ENCODE measurements around the gene CCT4. TPM values are rescaled to one million over a fixed set of nuclear protein-coding genes. Genes with fewer than 3 reads are reported as not detected.

The CCT4 gene
- total RNA-seq: 100 to 1,000 TPM in 2 of 4 donors, 10 to 100 TPM in 2; 88.4 to 151 (median 120) TPM

- no peaks in the 10 kb centered on the region for H3K27me3 ChIP-seq
- H3K4me3 ChIP-seq: peak within 1 kb of the TSS; percentile 60 to 72
- intact Hi-C loops (cut with DNase I; ENCODE audit: low total_unique reads): no loop called here
- H3K9me3 ChIP-seq: no peaks in the 10 kb centered on the region
- H3K4me1 ChIP-seq: no peaks in the 10 kb centered on the region
- DNase-seq: peak; percentile 85 to 88
- peak within 1 kb of the TSS; percentile 93 to 98 for H3K27ac ChIP-seq
- TF ChIP-seq CTCF (IDR thresholded peaks at IDR 0.05): peak in 1 of 4 experiments; percentile 48
- peak; percentile 85 to 87 for TF ChIP-seq POLR2A (IDR thresholded peaks at IDR 0.05)
- H3K36me3 ChIP-seq: no peaks in the 10 kb centered on the region
These were observed at the start of gene CCT4 for GRCh38 chr2:61888267-61889055. Gene CCT4, minus strand, starts transcription at chr2:61888656. Its CDS starts 149 bp downstream, at chr2:61888507.

- no peak for TF ChIP-seq POLR2A (IDR thresholded peaks at IDR 0.05)
- no peak for TF ChIP-seq CTCF (IDR thresholded peaks at IDR 0.05)
- Histone ChIP-seq H3K4me1 (peaks cover 0 to 9% of the 10 kb centered on the region in 2 donors), H3K9me3 (no peaks in the 10 kb centered on the region), H3K27me3 (no peaks in the 10 kb centered on the region), H3K36me3 (no peaks in the 10 kb centered on the region), H3K4me3 (no peak overlapping the region), H3K27ac (peak overlapping the region in 1 of 2 donors; percentile 41)
- intact Hi-C loops (cut with DNase I; ENCODE audit: low total_unique reads): no loop called here
- no peak for DNase-seq
These were observed 49.4 kb upstream of the CCT4 start for GRCh38 chr2:61937886-61938285.

DNA sequence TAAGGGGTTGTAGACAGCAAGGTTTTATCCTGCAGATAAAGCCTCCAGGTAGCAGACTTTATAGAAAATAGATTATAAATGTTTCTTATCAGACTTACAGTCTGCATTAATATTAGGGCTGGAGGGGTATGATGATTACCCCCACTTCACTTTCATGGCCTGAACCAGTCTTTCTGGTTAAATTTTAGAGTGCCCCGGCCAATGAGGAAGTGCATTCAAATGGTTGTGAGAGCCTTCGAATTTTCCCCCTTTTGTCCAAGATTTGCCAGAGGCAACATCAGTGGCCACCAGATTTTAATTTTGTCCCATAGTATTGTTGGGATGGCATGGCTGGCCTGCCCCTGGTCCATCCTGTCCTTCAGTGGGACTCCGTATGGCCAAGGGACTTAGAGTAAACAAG, 48.6 kb upstream of the CCT4 start:
- TF ChIP-seq CTCF (IDR thresholded peaks at IDR 0.05) (no peak), POLR2A (IDR thresholded peaks at IDR 0.05) (no peak)
- no peak overlapping the region for H3K4me3 ChIP-seq
- peaks cover 0 to 9% of the 10 kb centered on the region in 2 donors for H3K4me1 ChIP-seq
- no peaks in the 10 kb centered on the region for H3K27me3 ChIP-seq
- intact Hi-C loops (cut with DNase I; ENCODE audit: low total_unique reads): no loop called here
- DNase-seq: no peak
- H3K27ac ChIP-seq: no peak overlapping the region
- no peaks in the 10 kb centered on the region for H3K36me3 ChIP-seq
- no peaks in the 10 kb centered on the region for H3K9me3 ChIP-seq

DNA sequence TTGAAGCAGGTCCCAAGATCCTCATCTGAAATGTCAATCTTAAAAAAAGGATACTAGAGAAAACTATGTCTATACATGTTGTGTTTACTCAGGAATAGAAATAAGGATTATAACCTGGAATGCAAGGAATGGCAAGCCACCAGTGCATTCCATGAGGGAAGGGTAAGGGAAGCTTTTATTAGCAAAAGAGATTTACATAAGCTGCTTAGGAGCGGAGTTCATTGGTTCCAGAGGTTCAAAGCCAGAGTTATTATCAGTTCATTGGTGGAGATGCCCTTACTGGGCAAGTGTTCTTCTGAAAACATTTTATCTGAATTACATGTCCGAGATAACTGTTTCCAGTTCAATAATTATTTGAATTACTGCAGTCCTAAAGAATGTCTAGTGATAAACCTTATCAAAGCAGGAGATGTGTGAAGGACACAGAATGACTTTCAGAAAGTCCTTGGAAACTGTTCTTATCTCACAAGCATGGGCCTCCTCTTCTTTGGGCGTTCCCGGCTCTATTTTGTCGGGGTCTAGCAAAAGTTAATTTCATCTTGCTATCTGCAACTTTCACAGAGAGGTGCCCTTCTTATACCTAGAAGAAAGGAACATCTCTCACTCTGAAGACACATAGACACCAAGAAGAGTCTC, 40.5 kb upstream of the CCT4 start:
- H3K27ac ChIP-seq: no peak overlapping the region
- intact Hi-C loops (cut with DNase I; ENCODE audit: low total_unique reads): no loop called here
- no peak for DNase-seq

More for the DNA sequence above, 40.5 kb upstream of the CCT4 start:
- no peaks in the 10 kb centered on the region for H3K36me3 ChIP-seq
- TF ChIP-seq POLR2A (IDR thresholded peaks at IDR 0.05): no peak
- TF ChIP-seq CTCF (IDR thresholded peaks at IDR 0.05): no peak
- H3K9me3 ChIP-seq: no peaks in the 10 kb centered on the region
- H3K27me3 ChIP-seq: no peaks in the 10 kb centered on the region
- no peaks in the 10 kb centered on the region for H3K4me1 ChIP-seq
- H3K4me3 ChIP-seq: no peak overlapping the region

Data from uterus (tissue), 4 donors.